Mesendoderm (in vitro differentiated cells): Measurements from ENCODE around the gene KRT8.

Experiments
- DNase-seq: peaks from one replicate; pipeline ENCODE4 v3.0.0; 2013
- H2AK5ac ChIP-seq: 2 replicates; pipeline ENCODE4 v1.6.1; 2013; ENCODE audit warnings: low read length, inconsistent platforms
- H2BK120ac ChIP-seq: 2 replicates; pipeline ENCODE4 v1.6.1; 2013; ENCODE audit warnings: low read depth, mild to moderate bottlenecking, low read length, moderate library complexity, mixed read lengths
- H2BK15ac ChIP-seq: replicated peaks from 2 replicates; pipeline ENCODE4 v1.6.1; 2013; ENCODE audit warnings: low read depth, mild to moderate bottlenecking, moderate library complexity
- H2BK5ac ChIP-seq: 2 replicates; pipeline ENCODE4 v1.6.1; 2013; ENCODE audit warnings: low read length, inconsistent platforms
- H3K18ac ChIP-seq: 2 replicates; pipeline ENCODE4 v1.6.1; 2013; ENCODE audit warnings: mild to moderate bottlenecking, low read length, mixed read lengths
- H3K23ac ChIP-seq: one replicate; pipeline ENCODE4 v1.6.1; 2013; ENCODE audit warnings: low read length
- H3K27ac ChIP-seq: 2 replicates; pipeline ENCODE4 v1.5.1; 2013; ENCODE audit warnings: low read depth, mild to moderate bottlenecking, inconsistent platforms, low read length, moderate library complexity
- H3K27me3 ChIP-seq: 2 replicates; pipeline ENCODE4 v1.6.1; 2013; ENCODE audit warnings: low read length, control low read depth, mild to moderate bottlenecking, inconsistent platforms; ENCODE audit not compliant: insufficient read depth, poor library complexity
- H3K36me3 ChIP-seq: 2 replicates; pipeline ENCODE4 v1.6.1; 2013; ENCODE audit warnings: low read length, inconsistent platforms; ENCODE audit not compliant: control insufficient read depth, insufficient read depth
- H3K4ac ChIP-seq: one replicate; pipeline ENCODE4 v1.6.1; 2013; ENCODE audit warnings: low read depth, mild to moderate bottlenecking, low read length, moderate library complexity
- H3K4me1 ChIP-seq: 2 replicates; pipeline ENCODE4 v1.6.1; 2013; ENCODE audit warnings: low read depth, low read length, inconsistent platforms; ENCODE audit not compliant: control insufficient read depth
- H3K4me2 ChIP-seq: 2 replicates; pipeline ENCODE4 v1.6.1; 2013; ENCODE audit warnings: low read length
- H3K4me3 ChIP-seq: 2 replicates; pipeline ENCODE4 v1.5.1; 2013; ENCODE audit warnings: mild to moderate bottlenecking, low read length
- H3K56ac ChIP-seq: one replicate; pipeline ENCODE4 v1.6.1; 2013; ENCODE audit warnings: low read length
- H3K79me1 ChIP-seq: 2 replicates; pipeline ENCODE4 v1.6.1; 2013; ENCODE audit warnings: low read length, inconsistent platforms
- H3K79me2 ChIP-seq: 2 replicates; pipeline ENCODE4 v1.6.1; 2013; ENCODE audit warnings: mild to moderate bottlenecking, low read length; ENCODE audit not compliant: control insufficient read depth, insufficient read depth
- H3K9ac ChIP-seq: 2 replicates; pipeline ENCODE4 v1.6.1; 2013; ENCODE audit warnings: low read length, inconsistent platforms
- H4K5ac ChIP-seq: one replicate; pipeline ENCODE4 v1.6.1; 2013; ENCODE audit warnings: low read length
- H4K8ac ChIP-seq: one replicate; pipeline ENCODE4 v1.6.1; 2013; ENCODE audit warnings: low read depth, mild to moderate bottlenecking, control low read depth, low read length, moderate library complexity
- WGBS: extraction: QIAGEN DNeasy Blood & Tissue Kit; methylation state at CpG from one replicate; pipeline ENCODE4 v1.1.7; 2013; ENCODE audit warnings: low lambda C conversion rate, missing lambda C conversion rate; ENCODE audit not compliant: insufficient coverage; ENCODE audit errors: extremely low coverage; 5-methylcytosine and 5-hydroxymethylcytosine counted together

KRT8 gene

GRCh38 chr12:52847335-52848102 lies 57.4 kb downstream of the KRT8 start:
- Histone ChIP-seq H3K27me3 (no peaks in the 10 kb centered on the region), H2AK5ac (no peak overlapping the region), H2BK15ac (no peak overlapping the region), H3K9ac (no peak overlapping the region), H4K8ac (no peak overlapping the region), H3K79me1 (no peaks in the 10 kb centered on the region), H3K79me2 (no peaks in the 10 kb centered on the region), H3K4ac (no peak overlapping the region), H3K27ac (no peak overlapping the region), H3K4me1 (no peaks in the 10 kb centered on the region), H3K18ac (no peak overlapping the region), H3K36me3 (no peaks in the 10 kb centered on the region), H3K4me2 (no peak overlapping the region), H3K56ac (no peak overlapping the region), H2BK120ac (no peak overlapping the region), H4K5ac (no peak overlapping the region), H3K23ac (no peak overlapping the region), H3K4me3 (no peak overlapping the region), H2BK5ac (no peak overlapping the region)
- DNase-seq, result no peak
- WGBS, result no CpG with 5 or more reads among the region's 12 CpGs
